HUES64 (cell line): ENCODE data around the gene UAP1.
"Not testable (repeated sequence)": the region's sequence is repeated elsewhere in the genome, so short reads cannot be mapped to it uniquely, and the experiment has no call there.

ENCODE experiments used
- H3K27ac ChIP-seq: 2 replicates; pipeline ENCODE4 v1.7.0; 2013; ENCODE audit warnings: low read depth, low read length, inconsistent platforms
- H3K27me3 ChIP-seq: 2 replicates; pipeline ENCODE4 v1.6.1; 2013; ENCODE audit warnings: mild to moderate bottlenecking, low read length; ENCODE audit not compliant: insufficient read depth
- H3K36me3 ChIP-seq: 2 replicates; pipeline ENCODE4 v1.6.1; 2013; ENCODE audit warnings: mild to moderate bottlenecking, low read length; ENCODE audit not compliant: insufficient read depth
- H3K4me1 ChIP-seq: 2 replicates; pipeline ENCODE4 v1.6.1; 2013; ENCODE audit warnings: mild to moderate bottlenecking, low read length, moderate library complexity; ENCODE audit not compliant: insufficient read depth
- H3K4me3 ChIP-seq: 2 replicates; pipeline ENCODE4 v1.5.1; 2013; ENCODE audit warnings: mild to moderate bottlenecking, low read length, moderate library complexity
- H3K9ac ChIP-seq: 2 replicates; pipeline ENCODE4 v1.6.1; 2013; ENCODE audit warnings: mild to moderate bottlenecking, low read depth, low read length
- H3K9me3 ChIP-seq: 2 replicates; pipeline ENCODE4 v1.6.1; 2013; ENCODE audit warnings: low read depth, low read length; ENCODE audit not compliant: insufficient read depth
- WGBS: fragments of 150-250, 120-280 bp; methylation state at CpG from one replicate; pipeline ENCODE4 v1.1.7; 2013; ENCODE audit warnings: missing lambda C conversion rate; 5-methylcytosine and 5-hydroxymethylcytosine counted together

The UAP1 gene

GRCh38 chr1:162566870-162567269 lies 5.3 kb downstream of the UAP1 start:
- no peak overlapping the region for H3K4me3 ChIP-seq
- H3K9ac ChIP-seq, result no peak overlapping the region
- peaks cover 5% of the 10 kb centered on the region for H3K27me3 ChIP-seq
- WGBS, result 90% methylated on average over 1 of the region's 1 CpG
- H3K36me3 ChIP-seq, result peaks cover 16% of the 10 kb centered on the region
- H3K4me1 ChIP-seq, result peaks cover 3% of the 10 kb centered on the region; the same call in 1 of the 2 replicates
- H3K9me3 ChIP-seq, result no peaks in the 10 kb centered on the region
- no peak overlapping the region for H3K27ac ChIP-seq

DNA sequence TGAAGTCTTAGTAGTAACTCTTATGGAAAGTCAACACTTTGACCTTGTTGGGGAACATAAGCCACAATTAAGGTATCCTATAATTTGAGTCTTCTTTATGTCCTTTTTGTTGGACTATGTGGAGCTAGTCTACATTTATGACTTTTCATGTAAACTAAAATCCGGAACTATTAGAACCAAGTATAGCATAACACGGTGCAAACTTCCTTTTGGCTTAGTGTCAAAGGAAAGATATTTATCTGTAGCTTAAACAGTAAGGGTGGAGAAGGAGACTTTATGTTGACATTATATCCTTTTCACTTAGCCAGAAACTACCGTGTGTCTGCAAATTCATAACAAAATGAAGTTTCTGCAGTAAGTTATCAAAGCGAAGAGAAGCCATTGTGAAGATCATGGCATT lies 7.3 kb downstream of the UAP1 start:
- no peak overlapping the region for H3K9ac ChIP-seq
- no peak overlapping the region for H3K27ac ChIP-seq
- H3K4me3 ChIP-seq, result no peak overlapping the region
- H3K27me3 ChIP-seq, result no peaks in the 10 kb centered on the region
- H3K4me1 ChIP-seq, result no peaks in the 10 kb centered on the region
- H3K9me3 ChIP-seq, result no peaks in the 10 kb centered on the region
- WGBS, result 94% methylated on average over 4 of the region's 4 CpGs
- peaks cover 16% of the 10 kb centered on the region for H3K36me3 ChIP-seq

DNA sequence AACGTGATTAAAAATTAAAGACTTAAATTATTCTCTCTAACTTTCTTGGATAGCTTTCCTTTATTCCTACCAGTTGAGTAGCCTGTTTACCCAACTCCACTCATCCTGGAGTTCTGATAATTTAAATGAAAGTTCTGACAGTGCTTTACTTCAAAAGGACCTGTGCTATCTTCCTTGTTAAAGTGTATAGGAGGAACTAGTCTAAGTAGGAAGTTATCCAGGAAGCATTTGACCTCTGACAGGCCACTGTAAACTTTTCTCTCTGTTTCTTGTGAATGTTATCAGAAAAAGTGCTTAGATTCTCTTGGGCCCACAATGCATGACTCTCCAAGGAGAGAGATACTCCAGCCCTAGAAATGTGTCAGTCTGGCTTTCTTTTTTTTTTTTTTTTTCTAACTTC lies 9.2 kb downstream of the UAP1 start:
- Histone ChIP-seq H3K27me3 (no peaks in the 10 kb centered on the region), H3K9me3 (no peaks in the 10 kb centered on the region), H3K27ac (no peak overlapping the region), H3K4me1 (no peaks in the 10 kb centered on the region), H3K36me3 (peaks cover 16% of the 10 kb centered on the region), H3K4me3 (no peak overlapping the region), H3K9ac (no peak overlapping the region)
- 100% methylated on average over 1 of the region's 1 CpG for WGBS

DNA sequence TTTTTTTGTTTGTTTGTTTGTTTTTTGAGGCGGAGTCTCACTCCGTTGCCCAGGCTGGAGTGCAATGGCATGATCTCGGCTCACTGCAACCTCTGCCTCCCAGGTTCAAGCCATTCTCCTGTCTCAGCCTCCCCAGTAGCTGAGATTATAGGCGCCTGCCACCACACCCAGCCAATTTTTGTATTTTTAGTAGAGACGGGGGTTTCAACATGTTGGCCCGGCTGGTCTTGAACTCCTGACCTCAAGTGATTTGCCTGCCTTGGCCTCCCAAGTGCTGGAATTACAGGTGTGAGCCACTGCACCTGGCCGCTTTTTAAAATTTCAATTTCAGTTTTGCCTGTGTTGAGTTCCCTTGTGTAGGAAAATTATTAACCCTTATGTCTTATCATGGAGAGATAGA lies 9.6 kb downstream of the UAP1 start:
- H3K4me3 ChIP-seq, H3K27me3 ChIP-seq, H3K27ac ChIP-seq, H3K4me1 ChIP-seq, H3K9ac ChIP-seq, H3K9me3 ChIP-seq: not testable (repeated sequence)
- H3K36me3 ChIP-seq, result peaks cover 16% of the 10 kb centered on the region
- 86% methylated on average over 7 of the region's 7 CpGs for WGBS

- H3K9me3 ChIP-seq, result no peaks in the 10 kb centered on the region
- peaks cover 16% of the 10 kb centered on the region for H3K36me3 ChIP-seq
- no peak overlapping the region for H3K9ac ChIP-seq
- H3K27ac ChIP-seq, result no peak overlapping the region
- no peak overlapping the region for H3K4me3 ChIP-seq
- no peaks in the 10 kb centered on the region for H3K27me3 ChIP-seq
- 100% methylated on average over 1 of the region's 1 CpG for WGBS
- no peaks in the 10 kb centered on the region for H3K4me1 ChIP-seq
Measured at GRCh38 chr1:162571696-162572095, 10.2 kb downstream of the UAP1 start.

DNA sequence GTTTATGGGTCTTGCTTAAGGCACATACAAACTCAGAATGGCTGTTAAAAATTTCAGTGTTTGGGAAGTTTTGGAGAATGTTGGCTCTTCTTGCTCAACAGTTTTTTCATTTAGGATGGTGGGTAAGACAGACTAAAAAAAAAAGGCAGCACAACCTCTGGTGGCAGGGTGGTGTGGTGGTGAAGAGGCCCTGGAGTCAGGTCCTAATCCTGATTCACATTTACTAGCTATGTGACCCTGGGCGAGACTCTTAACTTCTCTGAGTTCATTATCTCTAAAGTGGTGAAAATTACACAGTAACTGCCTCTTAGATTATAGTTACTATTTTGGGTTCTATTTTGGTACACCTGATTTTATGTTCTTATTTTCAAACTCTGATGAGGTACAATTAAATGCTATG lies 11.6 kb downstream of the UAP1 start:
- Histone ChIP-seq H3K36me3 (peaks cover 6% of the 10 kb centered on the region), H3K9ac (no peak overlapping the region)
- WGBS, result 100% methylated on average over 1 of the region's 1 CpG

GRCh38 chr1:162578071-162578700 lies 16.7 kb downstream of the UAP1 start:
- no peaks in the 10 kb centered on the region for H3K27me3 ChIP-seq
- H3K9ac ChIP-seq, result no peak overlapping the region
- H3K27ac ChIP-seq, result no peak overlapping the region
- no peak overlapping the region for H3K4me3 ChIP-seq
- H3K4me1 ChIP-seq, result no peaks in the 10 kb centered on the region
- H3K9me3 ChIP-seq, result no peaks in the 10 kb centered on the region
- WGBS, result 91% methylated on average over 4 of the region's 4 CpGs
- peaks cover 33% of the 10 kb centered on the region for H3K36me3 ChIP-seq

More for the DNA sequence above, 11.6 kb downstream of the UAP1 start:
- H3K27ac ChIP-seq, result no peak overlapping the region
- no peak overlapping the region for H3K4me3 ChIP-seq
- H3K9me3 ChIP-seq, result no peaks in the 10 kb centered on the region
- H3K27me3 ChIP-seq, result no peaks in the 10 kb centered on the region
- no peaks in the 10 kb centered on the region for H3K4me1 ChIP-seq

- no peaks in the 10 kb centered on the region for H3K27me3 ChIP-seq
- H3K4me3 ChIP-seq, result no peak overlapping the region
- no peaks in the 10 kb centered on the region for H3K4me1 ChIP-seq
- no peak overlapping the region for H3K27ac ChIP-seq
- peaks cover 33% of the 10 kb centered on the region for H3K36me3 ChIP-seq
- 92% methylated on average over 1 of the region's 1 CpG for WGBS
- H3K9ac ChIP-seq, result no peak overlapping the region
- no peaks in the 10 kb centered on the region for H3K9me3 ChIP-seq
Measured at GRCh38 chr1:162578936-162579335, 17.4 kb downstream of the UAP1 start.

GRCh38 chr1:162580308-162580707 lies 18.8 kb downstream of the UAP1 start:
- Histone ChIP-seq H3K4me3 (no peak overlapping the region), H3K27me3 (no peaks in the 10 kb centered on the region), H3K9me3 (no peaks in the 10 kb centered on the region), H3K27ac (no peak overlapping the region), H3K9ac (no peak overlapping the region), H3K36me3 (peaks cover 33% of the 10 kb centered on the region), H3K4me1 (no peaks in the 10 kb centered on the region)

DNA sequence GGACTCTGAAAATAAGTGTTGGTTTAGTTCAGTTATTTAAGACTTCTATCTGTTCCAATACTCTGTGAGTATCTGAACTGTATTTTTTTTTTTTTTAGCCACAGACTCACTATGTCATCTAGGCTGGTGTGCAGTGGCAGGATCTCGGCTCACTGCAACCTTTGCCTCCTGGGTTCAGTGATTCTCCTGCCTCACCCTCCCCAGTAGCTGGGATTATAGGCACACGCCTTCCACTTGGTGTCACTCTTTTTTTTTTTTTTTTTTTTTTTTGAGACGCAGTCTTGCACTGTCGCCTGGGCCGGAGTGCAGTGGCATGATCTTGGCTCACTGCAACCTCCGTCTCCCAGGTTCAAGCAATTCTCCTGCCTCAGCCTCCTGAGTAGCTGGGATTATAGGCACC lies 21.4 kb downstream of the UAP1 start:
- H3K4me3 ChIP-seq, H3K27me3 ChIP-seq, H3K9ac ChIP-seq, H3K9me3 ChIP-seq, H3K4me1 ChIP-seq, H3K27ac ChIP-seq: not testable (repeated sequence)
- peaks cover 41% of the 10 kb centered on the region for H3K36me3 ChIP-seq
- WGBS, result 91% methylated on average over 6 of the region's 6 CpGs

DNA sequence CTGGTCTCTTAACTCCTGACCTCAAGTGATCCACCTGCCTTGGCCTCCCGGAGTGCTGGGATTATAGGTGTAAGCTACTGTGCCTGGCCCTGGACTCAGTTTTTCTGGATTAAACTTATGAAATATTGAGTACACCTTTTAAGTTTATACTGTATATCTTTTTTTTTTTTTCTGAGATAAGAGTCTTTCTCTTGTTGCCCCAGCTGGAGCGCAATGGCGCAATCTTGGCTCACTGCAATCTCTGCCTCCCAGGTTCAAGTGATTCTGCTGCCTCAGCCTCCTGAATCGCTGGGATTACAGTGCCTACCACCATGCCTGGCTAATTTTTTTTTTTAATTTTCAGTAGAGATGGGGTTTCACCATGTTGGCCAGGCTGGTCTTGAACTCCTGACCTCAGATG lies 23.6 kb downstream of the UAP1 start:
- not testable (repeated sequence) for H3K9me3 ChIP-seq, H3K4me3 ChIP-seq, H3K9ac ChIP-seq, H3K27me3 ChIP-seq, H3K4me1 ChIP-seq, H3K27ac ChIP-seq
- 98% methylated on average over 4 of the region's 4 CpGs for WGBS
- peaks cover 44% of the 10 kb centered on the region for H3K36me3 ChIP-seq

GRCh38 chr1:162587347-162587746 lies 25.8 kb downstream of the UAP1 start:
- Histone ChIP-seq H3K9me3 (no peaks in the 10 kb centered on the region), H3K36me3 (peaks cover 38% of the 10 kb centered on the region), H3K27me3 (no peaks in the 10 kb centered on the region), H3K4me1 (no peaks in the 10 kb centered on the region), H3K9ac (no peak overlapping the region), H3K27ac (no peak overlapping the region), H3K4me3 (no peak overlapping the region)
- 84% methylated on average over 6 of the region's 6 CpGs for WGBS
